Fibroblast of lung (primary cell): Measurements from ENCODE around the gene IMP4.

Source experiments
- CTCF ChIP-seq, 2 donors: IDR thresholded peaks in 1 of 2; conservative IDR thresholded peaks in 1 of 2; 1 replicate in 1 of 2; 2 replicates in 1 of 2; pipeline ENCODE4 v1.5.1; 2011 to 2012; ENCODE audit warnings: low read length in 2 of 2, control low read depth in 1 of 2, inconsistent platforms in 1 of 2, low read depth in 1 of 2, mild to moderate bottlenecking in 1 of 2
- EZH2 ChIP-seq: IDR thresholded peaks from 2 replicates; pipeline ENCODE4 v1.5.1; 2012; ENCODE audit warnings: low read length, control low read depth, mild to moderate bottlenecking; ENCODE audit errors: missing control alignments

- TF ChIP-seq EZH2 (no peak), CTCF (conservative IDR thresholded peaks at IDR 0.05 in 1 of 2, IDR thresholded peaks at IDR 0.05 in 1 of 2; ENCODE audit: low read depth in 1 of 2, low read length in 2 of 2) (no peak)
These were observed 50.7 kb downstream of the IMP4 start for GRCh38 chr2:130393318-130393910.
